Skeletal muscle tissue (tissue), 4 donors: ENCODE data around the gene ATP10A. TPM values are rescaled to one million over a fixed set of nuclear protein-coding genes. Genes with fewer than 3 reads are reported as not detected.
A peak's percentile ranks its signal among the peaks of the same experiment; 100 is the strongest.

Experiments used
- H3K27ac ChIP-seq: one replicate; pipeline ENCODE4 v1.7.0; 2013; ENCODE audit warnings: mild to moderate bottlenecking, low read depth, low read length, inconsistent platforms
- H3K27me3 ChIP-seq, 3 donors: one replicate each; pipeline ENCODE4 v1.7.0; 2013; ENCODE audit warnings: low read length in 3 of 3; ENCODE audit not compliant: control insufficient read depth in 3 of 3, insufficient read depth in 3 of 3
- H3K36me3 ChIP-seq, 3 donors: one replicate each; pipeline ENCODE4 v1.7.0; 2013; ENCODE audit warnings: low read length in 3 of 3; ENCODE audit not compliant: control insufficient read depth in 3 of 3, insufficient read depth in 3 of 3
- H3K4me1 ChIP-seq, 3 donors: one replicate each; pipeline ENCODE4 v1.7.0; 2013; ENCODE audit warnings: low read length in 3 of 3, mild to moderate bottlenecking in 3 of 3; ENCODE audit not compliant: control insufficient read depth in 3 of 3, insufficient read depth in 3 of 3
- H3K4me3 ChIP-seq, 3 donors: one replicate each; pipeline ENCODE4 v1.7.0; 2013; ENCODE audit warnings: low read length in 3 of 3
- H3K9ac ChIP-seq, 3 donors: one replicate each; pipeline ENCODE4 v1.7.0; 2013; ENCODE audit warnings: low read length in 3 of 3, mild to moderate bottlenecking in 3 of 3, moderate library complexity in 2 of 3, low read depth in 1 of 3
- H3K9me3 ChIP-seq, 3 donors: one replicate each; pipeline ENCODE4 v1.7.0; 2013; ENCODE audit warnings: low read length in 3 of 3; ENCODE audit not compliant: control insufficient read depth in 3 of 3
- total RNA-seq: library from RNA; depleted of rRNA; stranded (reverse); fragments of >200 nt; gene quantifications from one replicate; pipeline ENCODE4 v1.2.3, GENCODE V29; 2014
- donor health status: Osteomylitis.

ATP10A gene
- total RNA-seq, 1 donor from 2014 or later: 7.8 TPM

DNA sequence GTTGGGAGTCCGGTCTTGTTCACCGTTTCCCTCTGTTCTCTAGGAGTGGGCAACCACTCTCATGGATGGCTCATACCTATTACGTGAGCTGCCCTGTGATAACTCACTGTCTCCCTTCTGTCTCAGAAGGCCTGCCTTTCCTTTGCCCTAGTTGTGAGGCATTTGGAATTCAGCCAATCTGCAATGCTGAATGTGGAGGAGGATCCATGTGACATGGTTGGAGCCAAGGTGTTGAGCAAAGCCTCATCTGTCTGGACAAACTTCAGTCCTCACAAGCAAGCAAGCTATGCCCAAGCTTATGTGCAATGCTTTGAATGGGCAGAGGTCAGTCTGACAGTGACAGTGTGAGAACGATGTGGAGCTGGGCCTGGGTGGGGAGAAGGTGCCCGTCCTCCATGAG, 37.8 kb upstream of the ATP10A start:
- Histone ChIP-seq H3K9ac (no peak overlapping the region), H3K27me3 (no peaks in the 10 kb centered on the region), H3K4me1 (peaks cover 13 to 21% (median 17%) of the 10 kb centered on the region in 3 donors), H3K4me3 (no peak overlapping the region), H3K9me3 (no peaks in the 10 kb centered on the region), H3K36me3 (no peaks in the 10 kb centered on the region), H3K27ac (no peak overlapping the region)

DNA sequence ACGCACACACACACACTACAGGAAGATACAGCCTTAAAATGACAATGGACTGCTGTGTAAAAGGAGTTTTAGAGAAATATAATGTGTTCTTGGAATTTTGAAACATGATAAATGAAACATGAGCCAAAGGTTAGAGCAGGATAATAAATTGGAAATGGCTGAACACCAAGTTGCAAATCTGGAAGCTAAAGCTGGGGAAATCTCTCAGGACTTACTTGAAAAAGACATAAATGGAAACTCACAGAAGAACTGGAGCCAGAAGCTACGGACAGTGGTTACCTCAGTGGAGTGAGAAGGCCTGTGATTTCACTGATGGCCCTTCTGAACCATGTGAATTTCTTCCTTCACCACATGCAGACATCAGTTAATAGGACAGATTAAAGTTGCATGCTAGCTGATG, 37.3 kb upstream of the ATP10A start:
- peaks cover 13 to 21% (median 17%) of the 10 kb centered on the region in 3 donors for H3K4me1 ChIP-seq
- H3K27me3 ChIP-seq: no peaks in the 10 kb centered on the region
- no peak overlapping the region for H3K9ac ChIP-seq
- H3K9me3 ChIP-seq: no peaks in the 10 kb centered on the region
- H3K27ac ChIP-seq: no peak overlapping the region
- no peaks in the 10 kb centered on the region for H3K36me3 ChIP-seq
- H3K4me3 ChIP-seq: no peak overlapping the region

DNA sequence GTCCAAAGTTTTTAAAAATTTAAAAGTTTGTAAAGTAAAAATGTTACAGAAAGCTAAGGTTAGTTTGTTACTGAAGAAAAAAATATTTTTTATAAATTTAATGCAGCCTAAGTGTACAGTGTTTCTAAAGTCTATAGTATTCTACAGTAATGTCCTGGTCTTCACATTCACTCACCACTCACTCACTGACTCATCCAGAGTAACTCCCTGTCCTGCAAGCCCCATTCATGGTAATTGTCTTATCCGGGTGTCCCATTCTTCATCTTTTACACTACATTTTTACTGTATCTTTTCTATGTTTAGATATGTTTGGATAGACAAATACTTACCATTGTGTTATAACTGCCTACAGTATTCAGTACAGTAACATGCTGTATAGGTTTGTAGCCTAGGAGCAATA, 36.7 kb upstream of the ATP10A start:
- Histone ChIP-seq H3K9me3 (no peaks in the 10 kb centered on the region), H3K36me3 (no peaks in the 10 kb centered on the region), H3K4me1 (peaks cover 13 to 21% (median 17%) of the 10 kb centered on the region in 3 donors), H3K9ac (no peak overlapping the region), H3K27ac (no peak overlapping the region), H3K4me3 (no peak overlapping the region), H3K27me3 (no peaks in the 10 kb centered on the region)

DNA sequence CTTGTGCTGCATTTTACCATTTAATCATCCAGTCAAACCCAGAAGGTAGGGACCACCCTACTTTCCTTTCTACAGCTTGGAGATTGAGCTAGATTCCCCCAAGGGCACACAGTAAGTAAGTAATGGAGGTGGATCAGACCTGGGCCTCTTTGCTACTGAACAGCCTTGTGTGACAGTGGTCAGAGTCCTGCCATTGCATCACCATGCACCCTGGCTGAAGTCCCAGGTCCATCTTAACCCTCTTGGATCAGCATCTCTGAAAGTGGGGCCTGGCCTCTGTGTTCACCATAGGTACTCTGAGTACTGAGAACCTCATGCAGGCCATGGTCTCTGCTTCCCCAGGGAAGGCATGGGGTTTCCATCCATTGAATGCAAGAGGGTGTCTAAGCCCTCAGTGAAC, 34.5 kb upstream of the ATP10A start:
- Histone ChIP-seq H3K4me1 (peaks cover 13 to 21% (median 17%) of the 10 kb centered on the region in 3 donors), H3K4me3 (no peak overlapping the region), H3K36me3 (no peaks in the 10 kb centered on the region)

DNA sequence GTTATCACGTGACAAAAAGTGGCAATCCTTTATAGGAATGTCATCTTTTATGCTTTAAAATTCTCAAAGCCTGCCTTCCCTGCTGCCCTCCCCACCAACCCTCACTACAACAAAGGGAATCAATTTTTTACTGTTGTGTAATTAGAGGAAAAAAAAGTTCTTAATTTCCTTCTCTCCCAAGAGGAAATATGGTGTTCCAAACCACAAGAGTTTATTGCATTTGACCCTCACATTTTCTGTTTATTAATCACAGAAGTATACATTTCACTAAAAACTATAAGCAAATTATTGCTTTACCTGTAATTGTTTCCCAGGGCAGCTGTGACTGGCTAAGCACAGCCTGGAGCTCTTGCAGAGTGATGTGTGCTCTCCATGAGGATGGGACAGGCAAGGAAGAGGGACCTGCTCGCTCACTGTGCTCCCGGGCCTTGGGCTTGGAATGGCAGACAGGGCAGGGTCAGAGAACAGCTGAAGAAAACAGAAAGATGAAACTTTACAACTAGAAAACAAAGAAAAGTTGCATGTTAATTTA, 31.3 kb upstream of the ATP10A start:
- Histone ChIP-seq H3K27ac (no peak overlapping the region), H3K9ac (no peak overlapping the region), H3K36me3 (no peaks in the 10 kb centered on the region), H3K27me3 (no peaks in the 10 kb centered on the region), H3K4me1 (peaks cover 0 to 14% (median 11%) of the 10 kb centered on the region in 3 donors), H3K9me3 (no peaks in the 10 kb centered on the region), H3K4me3 (no peak overlapping the region)

More for the DNA sequence above, 34.5 kb upstream of the ATP10A start:
- no peaks in the 10 kb centered on the region for H3K27me3 ChIP-seq
- no peaks in the 10 kb centered on the region for H3K9me3 ChIP-seq
- no peak overlapping the region for H3K27ac ChIP-seq
- no peak overlapping the region for H3K9ac ChIP-seq

DNA sequence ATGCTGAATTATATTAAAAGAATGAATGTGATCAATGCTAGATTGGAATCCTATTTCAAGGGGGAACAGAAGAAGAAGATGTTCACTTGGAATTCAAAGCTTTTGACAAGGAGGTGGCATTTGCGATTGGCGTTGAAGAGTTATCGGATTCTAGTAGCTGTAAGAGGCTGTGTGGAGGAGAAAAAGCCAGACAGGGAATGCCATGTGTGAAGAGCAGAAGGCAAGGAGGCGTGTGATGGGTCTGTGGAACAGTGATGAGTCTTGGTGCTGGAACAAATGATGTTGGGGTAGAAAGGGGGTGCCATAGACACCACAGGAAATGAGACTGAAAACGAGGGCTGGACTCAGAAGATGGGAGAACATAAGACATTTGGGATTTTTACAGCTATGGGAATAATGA, 30.5 kb upstream of the ATP10A start:
- Histone ChIP-seq H3K9me3 (no peaks in the 10 kb centered on the region), H3K27me3 (no peaks in the 10 kb centered on the region), H3K4me3 (no peak overlapping the region), H3K4me1 (peaks cover 0 to 14% (median 11%) of the 10 kb centered on the region in 3 donors), H3K9ac (no peak overlapping the region), H3K36me3 (no peaks in the 10 kb centered on the region), H3K27ac (no peak overlapping the region)

DNA sequence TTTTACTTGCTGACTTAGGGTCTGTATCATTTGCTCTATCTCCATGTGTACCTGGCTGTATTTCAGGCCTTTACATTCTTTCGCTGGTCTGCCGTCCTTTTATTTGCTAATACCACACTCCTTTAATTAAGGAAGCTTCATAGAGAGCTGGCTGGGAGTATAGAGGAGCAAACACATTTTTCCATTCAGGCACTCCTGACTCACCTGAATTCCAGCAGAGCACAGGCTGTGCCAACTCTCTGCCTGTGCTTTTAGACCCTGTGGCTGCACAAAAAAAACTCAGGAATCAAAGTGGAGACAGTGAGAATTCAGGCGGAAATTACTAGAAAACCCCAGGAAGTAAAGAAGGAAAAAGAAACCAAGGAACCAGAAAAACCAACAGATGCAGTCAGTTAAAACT, 29.0 kb upstream of the ATP10A start:
- Histone ChIP-seq H3K9ac (no peak overlapping the region), H3K4me3 (no peak overlapping the region), H3K36me3 (no peaks in the 10 kb centered on the region), H3K9me3 (no peaks in the 10 kb centered on the region), H3K27me3 (no peaks in the 10 kb centered on the region), H3K4me1 (peaks cover 0 to 14% (median 11%) of the 10 kb centered on the region in 3 donors), H3K27ac (no peak overlapping the region)

DNA sequence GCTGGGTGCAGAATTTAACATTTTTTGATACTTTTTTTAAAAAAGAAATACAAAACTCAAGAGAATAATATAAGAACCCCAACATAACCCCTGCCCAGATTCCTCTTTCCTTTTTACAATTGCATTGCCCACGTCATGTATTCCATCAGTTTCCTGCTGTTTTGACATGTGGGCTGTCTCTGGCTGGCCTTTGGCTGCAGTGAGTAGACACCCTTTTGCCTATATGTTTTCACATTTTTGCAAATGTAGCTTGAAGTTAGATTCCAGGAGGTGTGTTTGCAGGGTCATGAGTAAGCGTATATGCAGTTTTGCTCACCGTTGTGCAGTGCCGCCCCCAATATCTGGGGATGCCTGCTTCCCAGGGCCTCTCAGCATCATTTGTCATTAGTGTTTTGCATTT, 28.0 kb upstream of the ATP10A start:
- H3K27ac ChIP-seq: no peak overlapping the region
- no peaks in the 10 kb centered on the region for H3K36me3 ChIP-seq
- peaks cover 8 to 23% (median 20%) of the 10 kb centered on the region in 3 donors for H3K4me1 ChIP-seq
- no peaks in the 10 kb centered on the region for H3K9me3 ChIP-seq
- no peak overlapping the region for H3K9ac ChIP-seq
- H3K27me3 ChIP-seq: no peaks in the 10 kb centered on the region
- no peak overlapping the region for H3K4me3 ChIP-seq

DNA sequence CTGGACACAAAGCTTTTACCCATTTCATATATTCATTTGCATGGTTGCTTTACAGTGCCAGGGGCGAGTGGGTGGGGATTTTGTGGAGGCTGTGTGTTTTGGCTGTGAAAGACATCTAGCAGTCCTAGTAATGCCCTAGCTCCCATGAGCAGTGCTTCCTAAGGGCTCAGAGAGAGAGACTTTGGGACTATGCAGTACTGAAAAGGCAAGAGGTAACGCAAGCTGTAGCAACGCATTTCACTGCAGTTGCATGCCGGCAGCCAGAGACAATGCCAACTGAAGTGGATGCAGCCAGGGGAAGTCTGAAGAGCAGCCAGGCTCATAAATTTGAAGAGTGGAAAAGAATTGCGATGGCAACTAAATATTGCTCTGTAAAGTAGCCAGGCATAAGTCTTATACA, 27.4 kb upstream of the ATP10A start:
- Histone ChIP-seq H3K36me3 (no peaks in the 10 kb centered on the region), H3K4me1 (peaks cover 12 to 27% (median 23%) of the 10 kb centered on the region in 3 donors), H3K27ac (no peak overlapping the region), H3K9ac (peak overlapping the region in 1 of 3 donors; percentile 61), H3K27me3 (no peaks in the 10 kb centered on the region), H3K9me3 (no peaks in the 10 kb centered on the region), H3K4me3 (no peak overlapping the region)

DNA sequence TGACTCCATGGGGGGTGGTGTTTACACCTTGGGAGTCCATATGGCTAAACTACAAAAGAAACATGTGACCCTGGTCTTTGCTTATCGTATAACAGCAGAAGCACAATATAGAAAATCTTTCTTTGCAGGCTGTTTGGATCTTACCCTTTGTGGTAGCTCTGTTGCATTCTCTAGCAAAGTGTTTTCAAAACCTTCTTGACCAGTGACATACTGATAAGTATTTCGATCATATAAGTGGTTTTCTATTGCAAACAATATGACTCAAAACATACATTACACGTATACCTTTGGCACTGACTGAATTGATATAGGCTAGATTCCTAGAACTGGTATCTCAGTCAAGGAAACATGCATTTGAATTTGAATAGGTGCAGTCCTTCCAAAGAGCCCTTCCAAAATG, 24.7 kb upstream of the ATP10A start:
- Histone ChIP-seq H3K27ac (no peak overlapping the region), H3K27me3 (no peaks in the 10 kb centered on the region), H3K9me3 (no peaks in the 10 kb centered on the region), H3K9ac (no peak overlapping the region), H3K4me3 (no peak overlapping the region), H3K36me3 (no peaks in the 10 kb centered on the region), H3K4me1 (peaks cover 12 to 27% (median 23%) of the 10 kb centered on the region in 3 donors)
